Suprapubic skin (tissue), 3 donors: ENCODE results near the gene ZBTB42.

Experiments
- EP300 ChIP-seq: sonication (generic); formaldehyde crosslinking; IDR thresholded peaks from one replicate; pipeline ENCODE4 v1.6.1; 2017; ENCODE audit warnings: antibody characterized with exemption
- POLR2A ChIP-seq, 2 donors: fragments of 450-650 bp; IDR thresholded peaks; one replicate each; pipeline ENCODE4 v1.6.1; 2017; ENCODE audit warnings: antibody characterized with exemption in 2 of 2, mild to moderate bottlenecking in 2 of 2, moderate library complexity in 2 of 2
- TF ChIP-seq, protein P1 (sequence below), 2 donors: fragments of 200-600 bp in 1 of 2; fragments of 450-650 bp in 1 of 2; sonication (generic) in 1 of 2; IDR thresholded peaks; one replicate each; pipeline ENCODE4 v1.5.1; 2016 to 2019; ENCODE audit warnings: antibody characterized with exemption in 2 of 2, mild to moderate bottlenecking in 1 of 2, moderate library complexity in 1 of 2

DNA sequence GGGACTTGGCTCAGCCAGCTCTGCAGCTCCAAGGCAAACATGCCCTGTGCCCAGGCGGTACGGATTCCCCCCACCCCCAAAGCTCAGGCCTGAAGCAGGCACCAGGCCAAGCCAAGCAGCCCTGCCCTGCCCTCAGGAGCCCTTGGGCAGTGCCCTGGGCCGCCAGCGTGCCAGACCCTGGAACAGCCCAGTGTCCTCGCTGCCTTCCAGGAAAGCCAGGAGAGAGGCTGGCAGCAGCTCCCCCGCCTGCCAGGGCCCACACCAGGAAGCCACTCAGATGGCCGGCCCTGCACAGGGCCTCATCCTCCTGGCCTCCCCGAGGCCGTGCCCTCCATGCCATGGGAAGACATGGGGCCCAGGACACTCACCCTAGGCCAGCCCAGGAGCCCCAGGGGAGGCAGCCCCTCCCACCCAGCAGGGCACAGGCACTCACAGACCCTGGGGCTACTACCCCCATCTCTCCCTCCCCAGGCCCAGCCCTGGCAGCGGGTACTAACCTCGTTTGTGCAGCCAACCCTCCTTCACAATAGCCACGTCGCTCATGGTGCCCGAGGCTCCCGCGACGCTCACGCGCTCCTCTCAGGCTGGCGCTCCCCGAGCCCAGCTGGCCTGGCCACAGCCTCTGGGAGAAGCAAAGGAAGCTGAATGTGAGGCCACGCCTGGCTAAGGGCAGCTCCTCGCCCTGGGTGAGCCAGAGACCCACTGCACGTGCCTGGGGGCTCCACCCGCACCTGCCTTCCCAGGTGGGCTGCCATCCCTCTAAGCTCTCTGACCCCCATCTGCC lies 8.6 kb upstream of the ZBTB42 start:
- TF ChIP-seq, protein P1, sequence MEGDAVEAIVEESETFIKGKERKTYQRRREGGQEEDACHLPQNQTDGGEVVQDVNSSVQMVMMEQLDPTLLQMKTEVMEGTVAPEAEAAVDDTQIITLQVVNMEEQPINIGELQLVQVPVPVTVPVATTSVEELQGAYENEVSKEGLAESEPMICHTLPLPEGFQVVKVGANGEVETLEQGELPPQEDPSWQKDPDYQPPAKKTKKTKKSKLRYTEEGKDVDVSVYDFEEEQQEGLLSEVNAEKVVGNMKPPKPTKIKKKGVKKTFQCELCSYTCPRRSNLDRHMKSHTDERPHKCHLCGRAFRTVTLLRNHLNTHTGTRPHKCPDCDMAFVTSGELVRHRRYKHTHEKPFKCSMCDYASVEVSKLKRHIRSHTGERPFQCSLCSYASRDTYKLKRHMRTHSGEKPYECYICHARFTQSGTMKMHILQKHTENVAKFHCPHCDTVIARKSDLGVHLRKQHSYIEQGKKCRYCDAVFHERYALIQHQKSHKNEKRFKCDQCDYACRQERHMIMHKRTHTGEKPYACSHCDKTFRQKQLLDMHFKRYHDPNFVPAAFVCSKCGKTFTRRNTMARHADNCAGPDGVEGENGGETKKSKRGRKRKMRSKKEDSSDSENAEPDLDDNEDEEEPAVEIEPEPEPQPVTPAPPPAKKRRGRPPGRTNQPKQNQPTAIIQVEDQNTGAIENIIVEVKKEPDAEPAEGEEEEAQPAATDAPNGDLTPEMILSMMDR (IDR thresholded peaks at IDR 0.05) = no peak
- TF ChIP-seq EP300 = no peak
- TF ChIP-seq POLR2A (IDR thresholded peaks at IDR 0.05) = no peak
